ENCODE results near the gene CASP9.
"Not testable (repeated sequence)": the region's sequence is repeated elsewhere in the genome, so short reads cannot be mapped to it uniquely, and the experiment has no call there.

Gene CASP9

DNA sequence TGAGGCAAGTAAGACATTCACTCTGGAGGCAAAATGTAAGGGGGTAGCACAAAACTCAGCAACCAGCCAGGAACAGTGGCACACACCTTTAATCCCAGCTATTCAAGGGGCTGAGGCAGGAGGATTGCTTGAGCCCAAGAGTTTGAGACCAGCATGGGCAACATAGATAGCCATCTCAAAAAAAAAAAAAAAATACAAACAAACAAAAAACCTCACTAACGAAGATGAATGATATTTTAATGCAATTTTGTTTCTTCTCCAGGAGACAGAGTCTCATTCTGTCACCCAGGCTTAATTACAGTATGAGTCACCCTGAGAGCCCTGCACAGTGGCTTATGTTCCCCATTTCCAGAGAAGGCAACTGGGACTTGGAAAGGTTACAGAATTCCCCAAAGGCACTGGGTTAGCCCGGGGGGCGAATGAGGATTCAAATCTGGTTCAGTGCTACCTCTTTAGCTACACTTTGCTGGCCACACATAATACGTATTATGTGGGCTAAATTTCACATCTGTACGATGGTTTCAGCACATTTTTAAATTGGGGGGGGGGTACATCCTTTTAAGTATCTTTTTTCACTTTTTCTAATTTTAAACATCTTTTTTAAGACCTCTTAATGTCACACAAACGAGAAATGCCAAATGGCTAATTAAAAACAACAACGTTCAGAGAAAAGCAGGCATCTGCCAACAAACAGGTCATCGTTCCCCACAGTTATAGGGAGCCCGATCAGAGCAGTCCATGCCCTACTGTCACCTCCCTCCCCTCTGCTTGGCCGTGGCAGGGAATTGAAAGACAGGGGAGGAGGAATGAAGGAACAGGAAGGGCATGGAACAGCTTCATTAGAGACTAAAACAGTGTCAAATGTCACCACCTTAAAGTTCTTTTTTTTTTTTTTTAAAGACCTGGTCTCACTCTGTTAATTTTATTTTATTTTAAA is 64.0 kb downstream of the CASP9 start:
- POLR2A ChIA-PET (ENCODE audit: low non-redundant PET): no interaction called here
- no peak overlapping the region for H3K27ac ChIP-seq
- CTCF ChIA-PET: no interaction called here
- TF ChIP-seq, protein P1, sequence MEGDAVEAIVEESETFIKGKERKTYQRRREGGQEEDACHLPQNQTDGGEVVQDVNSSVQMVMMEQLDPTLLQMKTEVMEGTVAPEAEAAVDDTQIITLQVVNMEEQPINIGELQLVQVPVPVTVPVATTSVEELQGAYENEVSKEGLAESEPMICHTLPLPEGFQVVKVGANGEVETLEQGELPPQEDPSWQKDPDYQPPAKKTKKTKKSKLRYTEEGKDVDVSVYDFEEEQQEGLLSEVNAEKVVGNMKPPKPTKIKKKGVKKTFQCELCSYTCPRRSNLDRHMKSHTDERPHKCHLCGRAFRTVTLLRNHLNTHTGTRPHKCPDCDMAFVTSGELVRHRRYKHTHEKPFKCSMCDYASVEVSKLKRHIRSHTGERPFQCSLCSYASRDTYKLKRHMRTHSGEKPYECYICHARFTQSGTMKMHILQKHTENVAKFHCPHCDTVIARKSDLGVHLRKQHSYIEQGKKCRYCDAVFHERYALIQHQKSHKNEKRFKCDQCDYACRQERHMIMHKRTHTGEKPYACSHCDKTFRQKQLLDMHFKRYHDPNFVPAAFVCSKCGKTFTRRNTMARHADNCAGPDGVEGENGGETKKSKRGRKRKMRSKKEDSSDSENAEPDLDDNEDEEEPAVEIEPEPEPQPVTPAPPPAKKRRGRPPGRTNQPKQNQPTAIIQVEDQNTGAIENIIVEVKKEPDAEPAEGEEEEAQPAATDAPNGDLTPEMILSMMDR (conservative IDR thresholded peaks at IDR 0.05; ENCODE audit: low read depth): no peak
- no peak for DNase-seq (ENCODE audit: low spot score)

DNA sequence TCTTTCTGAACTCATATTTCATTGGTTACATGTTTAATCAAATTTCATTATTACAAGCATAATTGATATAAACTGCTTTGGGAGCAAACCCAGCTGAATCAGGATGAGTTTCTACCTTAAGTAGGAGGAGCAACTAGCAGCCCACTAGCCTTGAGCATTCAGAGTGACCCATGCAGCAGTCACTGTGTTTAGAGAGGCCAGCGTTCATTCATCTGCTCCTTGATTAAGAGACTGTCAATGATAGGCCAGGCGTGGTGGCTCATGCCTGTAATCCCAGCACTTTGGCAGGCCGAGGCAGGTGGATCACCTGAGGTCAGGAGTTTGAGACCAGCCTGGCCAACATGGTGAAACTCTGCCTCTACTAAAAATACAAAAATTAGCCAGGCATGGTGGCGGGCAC is 65.6 kb downstream of the CASP9 start:
- POLR2A ChIA-PET (ENCODE audit: low non-redundant PET): not testable (repeated sequence)

DNA sequence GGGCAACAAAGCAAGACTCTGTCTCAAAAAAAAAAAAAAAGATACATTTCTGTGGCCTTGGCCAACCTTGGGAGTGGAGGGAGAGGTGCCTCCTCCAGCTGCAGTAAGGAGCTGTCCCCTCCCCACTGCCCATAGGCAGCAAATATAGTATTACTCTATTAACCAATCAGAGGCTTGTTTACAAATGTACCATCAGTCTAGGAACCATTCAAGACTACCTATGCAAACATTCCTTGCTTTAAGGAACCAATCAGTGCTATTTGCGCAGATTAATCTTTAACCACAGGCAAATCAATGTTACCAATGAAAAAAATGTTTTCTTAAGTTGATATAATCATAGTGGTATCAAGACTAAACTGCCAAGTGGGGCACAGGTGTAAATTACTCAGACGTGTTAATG is 66.4 kb downstream of the CASP9 start:
- ChIA-PET POLR2A (ENCODE audit: low non-redundant PET) (no interaction called here), CTCF (interaction anchor here (0.5 kb wide), 1 partner anchor 11 kb away, joined by 3 read pairs; no protein-coding TSS in a partner anchor)
- DNase-seq (ENCODE audit: low spot score): no peak
- H3K27ac ChIP-seq: no peak overlapping the region
- TF ChIP-seq, protein P1 (conservative IDR thresholded peaks at IDR 0.05; ENCODE audit: low read depth): no peak

More for the DNA sequence above, 65.6 kb downstream of the CASP9 start:
- not testable (repeated sequence) for DNase-seq (ENCODE audit: low spot score); H3K27ac ChIP-seq
- CTCF ChIA-PET: interaction anchor here (0.5 to 0.7 kb wide), 2 partner anchors 12 to 54 kb away, joined by 3 to 4 read pairs; no protein-coding TSS in a partner anchor

DNA sequence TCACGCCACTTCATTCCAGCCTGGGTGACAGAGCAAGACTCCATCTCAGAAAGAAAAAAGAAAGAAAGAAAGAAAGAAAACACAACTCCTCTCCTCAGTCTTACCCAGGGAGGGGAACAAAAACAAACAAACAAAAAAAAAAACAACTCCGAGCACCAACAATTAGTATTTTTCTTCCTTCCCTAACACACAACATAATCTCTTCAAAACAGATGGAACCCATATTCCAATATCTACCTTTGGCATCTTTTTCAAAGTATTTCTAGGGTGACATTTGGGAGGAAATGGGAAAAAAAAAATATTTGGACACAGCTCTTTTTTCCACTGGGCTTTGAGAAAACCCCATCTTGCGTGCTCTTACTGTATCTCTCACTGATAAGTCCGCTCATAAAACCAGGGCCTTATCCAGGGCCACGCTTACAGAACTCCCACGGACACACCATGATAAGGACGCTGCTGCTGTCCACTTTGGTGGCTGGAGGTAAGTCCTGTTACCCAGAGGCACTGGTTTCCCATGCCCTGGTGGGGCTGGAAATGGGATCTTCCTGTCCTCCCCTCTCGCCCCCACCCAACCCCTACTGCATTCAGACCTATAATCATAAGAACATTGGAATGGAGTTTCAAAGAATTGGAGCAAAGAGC is 67.6 kb downstream of the CASP9 start, which contains the start of gene CELA2A:
Gene CELA2A (plus strand): TSS at position 420 of the 642 bp plus-strand sequence. CDS start 22 bp downstream, at position 442.
- H3K27ac ChIP-seq: no peak within 1 kb of the TSS
- ChIA-PET CTCF (no interaction called here), POLR2A (ENCODE audit: low non-redundant PET) (no interaction called here)
- TF ChIP-seq, protein P1 (conservative IDR thresholded peaks at IDR 0.05; ENCODE audit: low read depth): no peak
- no peak for DNase-seq (ENCODE audit: low spot score)

DNA sequence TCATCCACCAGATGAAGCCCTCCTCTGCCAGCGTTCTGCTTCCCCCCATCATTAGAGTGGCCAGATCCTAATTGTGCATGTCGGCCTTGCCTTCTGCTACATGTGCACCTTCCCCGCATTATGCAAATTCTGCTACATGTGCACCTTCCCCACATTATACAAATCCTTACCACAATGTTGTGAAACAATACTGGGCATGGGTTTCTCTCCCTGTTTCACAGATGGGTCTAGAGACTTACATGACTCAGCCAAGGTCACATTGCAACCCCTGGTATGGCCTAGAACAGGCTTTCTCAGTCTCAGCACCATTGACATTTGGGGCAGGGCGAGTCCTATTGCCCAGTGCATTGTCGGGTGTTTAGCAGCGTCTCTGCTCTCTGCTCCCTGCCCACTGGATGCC is 68.5 kb downstream of the CASP9 start:
- POLR2A ChIA-PET (ENCODE audit: low non-redundant PET): no interaction called here
- DNase-seq (ENCODE audit: low spot score): no peak
- CTCF ChIA-PET: no interaction called here
- no peak overlapping the region for H3K27ac ChIP-seq
- TF ChIP-seq, protein P1 (conservative IDR thresholded peaks at IDR 0.05; ENCODE audit: low read depth): no peak

DNA sequence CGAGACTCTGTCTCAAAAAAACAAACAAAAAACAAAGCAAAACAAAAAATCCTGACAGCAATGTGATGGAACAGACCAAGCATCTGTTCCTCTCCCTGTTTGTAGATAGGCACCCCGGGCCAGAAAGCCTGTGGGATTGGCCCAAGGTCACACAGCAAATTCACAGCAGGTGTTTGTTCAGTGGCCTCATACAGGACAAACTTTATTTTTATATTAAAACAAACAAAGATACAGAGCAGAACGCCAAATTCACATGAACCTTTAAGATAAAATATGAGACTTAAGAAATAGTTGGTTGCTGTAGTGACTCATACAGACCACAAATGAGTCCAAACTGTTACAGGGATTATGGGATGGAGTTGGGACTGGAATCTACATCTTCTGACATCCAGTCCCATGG is 69.8 kb downstream of the CASP9 start:
- no peak for DNase-seq (ENCODE audit: low spot score)
- no peak overlapping the region for H3K27ac ChIP-seq
- CTCF ChIA-PET: no interaction called here
- POLR2A ChIA-PET (ENCODE audit: low non-redundant PET): no interaction called here
- TF ChIP-seq, protein P1 (conservative IDR thresholded peaks at IDR 0.05; ENCODE audit: low read depth): no peak

DNA sequence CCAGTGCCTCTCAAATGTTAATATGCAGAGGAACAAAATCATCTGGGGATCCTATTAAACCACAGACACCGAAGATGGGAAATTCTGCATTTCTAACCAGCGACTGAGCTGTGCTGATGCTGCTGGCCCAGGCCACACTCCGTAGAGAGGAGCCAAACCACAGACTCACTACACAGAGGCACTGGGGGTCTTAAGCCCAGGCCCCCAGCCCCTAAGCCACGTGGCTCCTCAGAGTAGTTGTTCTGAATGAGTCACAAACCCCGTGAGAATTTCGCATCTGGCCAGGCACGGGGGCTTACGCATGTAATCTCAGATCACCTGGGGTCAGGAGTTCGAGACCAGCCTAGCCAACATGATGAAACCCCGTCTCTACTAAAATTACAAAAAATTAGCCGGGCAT is 70.3 kb downstream of the CASP9 start:
- H3K27ac ChIP-seq: no peak overlapping the region
- TF ChIP-seq, protein P1 (conservative IDR thresholded peaks at IDR 0.05; ENCODE audit: low read depth): no peak
- DNase-seq (ENCODE audit: low spot score): no peak
- ChIA-PET CTCF (no interaction called here), POLR2A (ENCODE audit: low non-redundant PET) (no interaction called here)
